Measurements from ENCODE around the gene PEX10.

DNA sequence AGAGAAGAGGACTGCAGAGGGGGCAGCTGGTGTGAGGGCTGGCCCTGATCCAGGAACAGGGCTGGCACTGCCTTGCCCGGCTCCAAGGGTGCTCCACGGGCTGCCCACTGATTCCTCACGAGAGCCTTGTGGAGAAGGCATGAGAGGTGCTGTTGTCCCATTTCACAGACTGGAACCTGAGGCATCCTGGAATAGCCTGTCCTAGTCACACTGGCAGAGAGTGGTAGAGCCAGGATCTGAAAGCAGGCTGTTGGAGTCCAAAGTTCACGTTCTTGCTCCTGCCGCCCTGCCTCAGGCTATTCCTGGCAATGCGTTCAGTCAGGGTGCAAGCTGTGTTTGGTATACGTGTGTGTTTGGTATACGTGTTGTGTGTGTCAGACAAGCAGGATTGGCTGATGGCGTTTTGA lies 18.9 kb downstream of the PEX10 start:
- TF ChIP-seq, protein P1, sequence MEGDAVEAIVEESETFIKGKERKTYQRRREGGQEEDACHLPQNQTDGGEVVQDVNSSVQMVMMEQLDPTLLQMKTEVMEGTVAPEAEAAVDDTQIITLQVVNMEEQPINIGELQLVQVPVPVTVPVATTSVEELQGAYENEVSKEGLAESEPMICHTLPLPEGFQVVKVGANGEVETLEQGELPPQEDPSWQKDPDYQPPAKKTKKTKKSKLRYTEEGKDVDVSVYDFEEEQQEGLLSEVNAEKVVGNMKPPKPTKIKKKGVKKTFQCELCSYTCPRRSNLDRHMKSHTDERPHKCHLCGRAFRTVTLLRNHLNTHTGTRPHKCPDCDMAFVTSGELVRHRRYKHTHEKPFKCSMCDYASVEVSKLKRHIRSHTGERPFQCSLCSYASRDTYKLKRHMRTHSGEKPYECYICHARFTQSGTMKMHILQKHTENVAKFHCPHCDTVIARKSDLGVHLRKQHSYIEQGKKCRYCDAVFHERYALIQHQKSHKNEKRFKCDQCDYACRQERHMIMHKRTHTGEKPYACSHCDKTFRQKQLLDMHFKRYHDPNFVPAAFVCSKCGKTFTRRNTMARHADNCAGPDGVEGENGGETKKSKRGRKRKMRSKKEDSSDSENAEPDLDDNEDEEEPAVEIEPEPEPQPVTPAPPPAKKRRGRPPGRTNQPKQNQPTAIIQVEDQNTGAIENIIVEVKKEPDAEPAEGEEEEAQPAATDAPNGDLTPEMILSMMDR (IDR thresholded peaks at IDR 0.05), result no peak
- TF ChIP-seq POLR2A (IDR thresholded peaks at IDR 0.05), result no peak
